Mesodermal cell (in vitro differentiated cells): ENCODE data around the gene ANKS6.

Experiments
- H3K27ac ChIP-seq: 2 replicates; pipeline ENCODE4 v1.7.0; 2013; ENCODE audit warnings: mild to moderate bottlenecking, low read depth, low read length, moderate library complexity; ENCODE audit not compliant: severe bottlenecking
- H3K36me3 ChIP-seq: 2 replicates; pipeline ENCODE4 v1.7.1; 2013; ENCODE audit warnings: mild to moderate bottlenecking, low read length, moderate library complexity; ENCODE audit not compliant: control insufficient read depth, insufficient read depth
- H3K4me1 ChIP-seq: one replicate; pipeline ENCODE4 v1.7.1; 2013; ENCODE audit warnings: mild to moderate bottlenecking, low read length; ENCODE audit not compliant: insufficient read depth, control insufficient read depth, poor library complexity, severe bottlenecking
- H3K4me3 ChIP-seq: 2 replicates; pipeline ENCODE4 v1.7.0; 2013; ENCODE audit warnings: low read length, control low read depth, mild to moderate bottlenecking; ENCODE audit not compliant: insufficient read depth, poor library complexity, severe bottlenecking; ENCODE audit errors: extremely low read depth
- H3K9me3 ChIP-seq: 2 replicates; pipeline ENCODE4 v1.7.1; 2013; ENCODE audit warnings: mild to moderate bottlenecking, low read length, moderate library complexity; ENCODE audit not compliant: control insufficient read depth
- WGBS, 2 experiments: methylation state at CpG; one replicate each; pipeline ENCODE4 v1.1.5; 2013; ENCODE audit warnings: missing lambda C conversion rate in 2 of 2; ENCODE audit not compliant: insufficient coverage in 2 of 2; 5-methylcytosine and 5-hydroxymethylcytosine counted together

Gene ANKS6

GRCh38 chr9:98709968-98710965, 86.1 kb downstream of the ANKS6 start:
- no peaks in the 10 kb centered on the region for H3K9me3 ChIP-seq
- WGBS, 2 experiments = 63 to 66% methylated on average over 11 of the region's 14 CpGs
- no peak overlapping the region for H3K27ac ChIP-seq
- H3K36me3 ChIP-seq = no peaks in the 10 kb centered on the region
- H3K4me3 ChIP-seq = no peak overlapping the region
- H3K4me1 ChIP-seq = peaks cover 4% of the 10 kb centered on the region

- Histone ChIP-seq H3K9me3 (no peaks in the 10 kb centered on the region), H3K36me3 (no peaks in the 10 kb centered on the region), H3K4me1 (peaks cover 4% of the 10 kb centered on the region), H3K27ac (no peak within 1 kb of the TSS), H3K4me3 (peak within 1 kb of the TSS; percentile 27)
- WGBS, 2 experiments = 3% methylated on average over 73 to 84 of the region's 111 CpGs
Observed at GRCh38 chr9:98708933-98709911, 87.1 kb downstream of the ANKS6 start, which contains the start of gene GABBR2. GABBR2 (minus strand) TSS chr9:98708935; CDS start chr9:98708737, 198 bp downstream.

DNA sequence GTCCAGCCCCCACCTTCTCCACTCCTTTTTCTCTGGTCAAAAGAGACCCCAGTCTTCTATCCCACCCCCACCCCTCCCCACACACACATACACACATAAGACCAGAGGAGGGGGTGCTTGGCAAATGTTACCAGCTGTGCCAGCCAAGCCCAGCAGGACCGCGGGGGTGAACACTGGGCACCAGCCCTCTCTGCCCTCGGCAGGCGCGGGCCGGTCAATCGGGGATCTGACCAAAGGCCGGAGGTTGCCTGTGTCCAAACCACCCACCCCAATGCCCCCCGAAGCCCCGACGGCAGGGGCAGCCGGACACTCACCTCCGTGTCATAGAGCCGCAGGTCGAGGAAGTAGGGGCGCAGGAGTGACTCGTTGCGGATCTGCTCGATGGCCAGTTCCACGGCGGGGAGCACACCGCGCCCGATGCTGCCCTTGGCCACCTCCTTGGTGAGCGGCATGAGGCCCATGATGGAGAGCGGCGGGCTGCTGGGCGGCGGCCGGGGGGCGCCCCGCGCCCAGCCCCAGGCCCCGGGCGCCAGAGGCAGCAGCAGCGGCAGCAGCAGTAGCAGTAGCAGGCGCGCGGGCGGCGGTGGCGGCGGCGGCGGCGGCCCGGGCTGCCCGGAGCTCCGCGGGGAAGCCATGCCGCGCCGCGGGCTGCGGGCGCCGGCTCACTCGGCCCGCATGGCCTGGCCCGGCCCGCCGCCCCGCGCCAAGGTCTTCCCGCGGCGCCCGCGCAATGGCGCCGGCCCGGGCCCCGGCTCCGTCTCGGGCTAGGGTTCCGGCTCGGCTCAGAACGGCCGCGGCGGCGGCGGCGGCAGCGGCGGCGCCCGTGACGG, 88.0 kb downstream of the ANKS6 start:
- WGBS, 2 experiments = 4% methylated on average over 47 to 69 of the region's 89 CpGs
- Histone ChIP-seq H3K4me1 (peaks cover 4% of the 10 kb centered on the region), H3K36me3 (no peaks in the 10 kb centered on the region), H3K27ac (no peak overlapping the region), H3K9me3 (no peaks in the 10 kb centered on the region), H3K4me3 (peak overlapping the region; percentile 27)

- 2 to 3% methylated on average over 56 to 57 of the region's 79 CpGs for WGBS, 2 experiments
- H3K4me1 ChIP-seq = peaks cover 4% of the 10 kb centered on the region
- H3K36me3 ChIP-seq = no peaks in the 10 kb centered on the region
- no peak overlapping the region for H3K27ac ChIP-seq
- no peaks in the 10 kb centered on the region for H3K9me3 ChIP-seq
- H3K4me3 ChIP-seq = peak overlapping the region; percentile 19
Observed at GRCh38 chr9:98707166-98708102, 88.9 kb downstream of the ANKS6 start.

DNA sequence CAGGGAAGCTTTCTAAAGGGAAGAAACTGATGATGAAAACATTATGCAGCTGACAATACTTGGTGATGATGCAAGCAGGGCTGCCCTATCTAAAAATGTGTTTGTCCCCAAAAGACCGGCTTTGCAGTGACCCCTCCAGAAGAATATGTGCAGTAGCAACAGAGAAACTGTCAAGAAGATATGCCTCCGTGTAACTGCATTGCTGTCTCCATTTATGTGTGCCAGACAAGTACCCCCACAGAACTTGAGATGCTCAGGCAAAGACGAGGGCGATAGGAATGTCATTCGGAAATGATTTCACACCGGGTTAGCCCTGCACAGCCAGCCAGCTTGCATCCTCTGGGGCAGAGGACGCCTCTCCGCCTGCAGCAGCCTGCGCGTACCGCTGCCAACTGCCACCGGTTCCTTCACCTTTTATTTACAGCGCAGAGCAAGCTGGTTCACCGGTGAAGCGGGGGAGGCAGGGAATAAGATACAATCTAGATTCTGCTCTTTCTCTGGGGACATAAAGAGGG, 89.6 kb downstream of the ANKS6 start:
- no peaks in the 10 kb centered on the region for H3K36me3 ChIP-seq
- no peak overlapping the region for H3K27ac ChIP-seq
- H3K9me3 ChIP-seq = no peaks in the 10 kb centered on the region
- H3K4me1 ChIP-seq = peaks cover 4% of the 10 kb centered on the region
- no peak overlapping the region for H3K4me3 ChIP-seq
- WGBS, 2 experiments = 18 to 28% methylated on average over 10 to 12 of the region's 15 CpGs

DNA sequence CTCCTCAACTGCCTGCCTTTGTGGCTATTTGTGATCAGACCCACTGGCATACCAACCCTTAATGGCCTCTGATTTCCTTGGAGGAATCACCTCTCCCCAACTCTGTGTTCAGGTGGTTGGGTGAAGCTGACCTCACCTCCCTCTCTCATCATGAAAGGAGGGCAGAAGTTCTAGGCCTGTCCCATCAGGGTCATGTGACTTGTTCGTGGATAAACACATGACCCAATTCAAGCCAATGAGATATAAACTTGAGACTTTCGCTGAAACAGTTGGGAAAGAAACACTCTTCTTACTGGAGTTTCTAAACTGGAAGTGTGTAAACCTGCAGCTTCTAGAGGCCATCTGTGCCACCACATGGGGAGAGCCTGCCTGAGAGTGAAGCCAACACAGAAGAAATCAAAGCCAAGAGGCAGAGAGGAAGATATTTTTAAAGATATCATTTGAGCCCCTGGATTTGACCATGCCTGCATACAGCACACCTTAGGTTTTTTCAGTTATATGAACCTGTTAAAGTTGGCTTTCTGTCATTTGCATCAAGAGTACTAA, 93.4 kb downstream of the ANKS6 start:
- Histone ChIP-seq H3K4me3 (no peak overlapping the region), H3K9me3 (no peaks in the 10 kb centered on the region), H3K4me1 (peaks cover 2% of the 10 kb centered on the region), H3K27ac (no peak overlapping the region), H3K36me3 (no peaks in the 10 kb centered on the region)
- WGBS, 2 experiments = 75 to 80% methylated on average over 1 to 2 of the region's 2 CpGs

- Histone ChIP-seq H3K36me3 (no peaks in the 10 kb centered on the region), H3K4me1 (no peaks in the 10 kb centered on the region), H3K9me3 (no peaks in the 10 kb centered on the region), H3K27ac (no peak overlapping the region), H3K4me3 (no peak overlapping the region)
- WGBS, 2 experiments = 90 to 92% methylated on average over 8 of the region's 8 CpGs
Observed at GRCh38 chr9:98702340-98702739, 94.0 kb downstream of the ANKS6 start.

DNA sequence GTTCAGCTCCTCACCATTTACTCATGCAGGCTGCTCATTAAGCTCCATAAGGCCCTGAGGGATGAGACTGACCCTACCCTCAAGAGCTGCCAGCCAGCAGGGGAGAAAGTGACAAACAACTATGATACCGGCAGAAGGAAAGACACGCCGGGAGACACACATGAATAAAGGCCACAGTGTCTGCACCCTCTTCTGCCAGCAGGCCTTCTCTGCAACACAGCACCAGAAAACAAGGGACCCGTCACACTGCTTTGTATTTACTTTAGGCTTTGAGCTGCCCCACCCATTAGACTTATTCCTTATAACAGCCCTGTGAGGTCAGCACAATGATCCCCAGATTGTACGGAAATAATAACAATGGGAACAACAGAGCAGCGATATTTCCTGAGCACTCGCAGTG, 94.8 kb downstream of the ANKS6 start:
- Histone ChIP-seq H3K4me3 (no peak overlapping the region), H3K27ac (no peak overlapping the region), H3K36me3 (no peaks in the 10 kb centered on the region), H3K9me3 (no peaks in the 10 kb centered on the region), H3K4me1 (no peaks in the 10 kb centered on the region)
- whole genome bisulfite sequencing, 2 experiments = 87 to 90% methylated on average over 6 to 7 of the region's 7 CpGs

DNA sequence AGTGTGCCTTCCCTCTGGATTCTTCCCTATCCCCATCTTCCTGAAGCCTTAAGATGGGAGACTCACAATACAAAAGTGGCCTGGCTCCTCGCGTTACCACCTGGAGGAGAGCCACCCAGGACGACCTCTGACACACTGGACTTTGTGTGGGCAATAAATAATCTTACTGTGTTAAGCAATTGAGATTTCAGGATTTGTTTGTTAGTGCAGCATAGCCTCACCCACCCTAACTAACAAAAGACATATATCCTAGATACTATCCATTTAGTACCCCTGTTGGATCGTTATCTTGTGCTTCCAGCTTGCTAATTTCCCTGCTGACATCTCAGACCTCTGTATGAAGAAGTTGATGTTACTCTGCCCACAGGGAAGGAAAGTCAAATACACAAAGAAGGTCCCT, 95.6 kb downstream of the ANKS6 start:
- Histone ChIP-seq H3K9me3 (no peaks in the 10 kb centered on the region), H3K27ac (no peak overlapping the region), H3K4me3 (no peak overlapping the region), H3K4me1 (no peaks in the 10 kb centered on the region), H3K36me3 (no peaks in the 10 kb centered on the region)
- WGBS, 2 experiments = 80% methylated on average over 1 of the region's 4 CpGs; no CpG with 5 or more reads in 1 of the 2 experiments
